GM12878 (cell line): ENCODE measurements around the gene ANKRD7.

ENCODE experiments used
- SREBF2 ChIP-seq: IDR thresholded peaks from 2 replicates; pipeline ENCODE4 v1.6.1; 2012; ENCODE audit warnings: mild to moderate bottlenecking, low read length
- TCF7 ChIP-seq: IDR thresholded peaks from 2 replicates; pipeline ENCODE4 v1.6.1; 2014; ENCODE audit warnings: antibody characterized with exemption, borderline replicate concordance

DNA sequence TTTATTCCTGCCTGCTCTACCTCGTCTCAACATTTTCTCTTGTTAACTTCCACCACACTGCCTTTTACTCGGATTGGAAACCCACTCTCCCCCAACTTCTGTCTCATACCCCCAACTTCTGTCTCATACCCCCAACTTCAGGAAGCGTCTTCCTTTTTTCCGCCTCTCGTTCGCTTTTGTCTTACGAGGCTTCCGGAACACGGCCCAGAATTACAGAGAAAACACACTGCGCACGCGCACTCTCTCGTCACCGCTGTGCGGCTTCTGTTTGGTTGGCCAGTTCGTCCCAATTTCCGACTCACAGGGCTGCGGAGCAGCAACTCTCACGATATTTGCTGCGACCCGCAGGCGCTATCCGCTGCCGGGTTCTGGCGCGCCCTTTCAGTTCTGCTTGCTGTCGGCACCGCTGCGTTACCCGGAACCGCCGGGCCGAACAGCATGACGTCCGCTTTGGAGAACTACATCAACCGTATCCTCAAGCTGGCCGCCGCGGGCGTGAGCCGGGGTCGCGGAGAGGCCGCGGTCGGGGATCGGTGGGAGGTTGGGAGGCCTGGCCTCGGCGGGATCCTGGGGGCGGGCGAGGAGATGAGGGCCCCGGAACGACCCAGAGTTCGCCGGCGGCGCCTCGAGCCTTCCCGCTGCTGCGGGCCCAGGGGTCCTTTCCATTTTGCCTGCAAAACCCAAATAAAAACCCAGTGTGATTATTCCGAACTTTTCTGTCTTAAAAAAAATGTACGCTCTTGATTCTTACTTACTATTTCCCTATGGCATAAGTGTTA, 40.5 kb upstream of the ANKRD7 start, which contains the start of gene LSM8:
- no peak for TF ChIP-seq TCF7
- TF ChIP-seq SREBF2: no peak
